ENCODE data around the gene PHKG2.

PHKG2 gene

GRCh38 chr16:30766206-30766932 lies 18.1 kb downstream of the PHKG2 start:
- H3K36me3 ChIP-seq (replicated peaks): peaks cover 69% of the 10 kb centered on the region
- no peaks in the 10 kb centered on the region for H3K27me3 ChIP-seq (replicated peaks)
- TF ChIP-seq CTCF (IDR thresholded peaks at IDR 0.05; ENCODE audit: low read depth, low read length, missing control alignments): no peak
- H3K4me3 ChIP-seq (ENCODE audit: low read depth, low read length): no peak overlapping the region
- DNase-seq: no peak
- no peak overlapping the region for H3K27ac ChIP-seq
- in situ Hi-C loops (cut with HindIII; ENCODE audit: low pct_ligation_motif_present, low sequenced_read_pairs): no loop called here

GRCh38 chr16:30766933-30767284 lies 18.7 kb downstream of the PHKG2 start:
- peaks cover 74% of the 10 kb centered on the region for H3K36me3 ChIP-seq (replicated peaks)
- H3K27me3 ChIP-seq (replicated peaks): no peaks in the 10 kb centered on the region
- TF ChIP-seq CTCF (IDR thresholded peaks at IDR 0.05; ENCODE audit: low read depth, low read length, missing control alignments): no peak
- no peak for DNase-seq
- H3K27ac ChIP-seq: no peak overlapping the region
- H3K4me3 ChIP-seq (ENCODE audit: low read depth, low read length): no peak overlapping the region
- in situ Hi-C loops (cut with HindIII; ENCODE audit: low pct_ligation_motif_present, low sequenced_read_pairs): no loop called here

- no peak for TF ChIP-seq CTCF (IDR thresholded peaks at IDR 0.05; ENCODE audit: low read depth, low read length, missing control alignments)
- peaks cover 85% of the 10 kb centered on the region for H3K36me3 ChIP-seq (replicated peaks)
These were observed 19.7 kb downstream of the PHKG2 start for GRCh38 chr16:30767767-30768465.

GRCh38 chr16:30768583-30769181 lies 20.5 kb downstream of the PHKG2 start:
- H3K4me3 ChIP-seq (ENCODE audit: low read depth, low read length): no peak overlapping the region
- in situ Hi-C loops (cut with HindIII; ENCODE audit: low pct_ligation_motif_present, low sequenced_read_pairs): no loop called here
- no peak overlapping the region for H3K27ac ChIP-seq
- DNase-seq: no peak
- peaks cover 92% of the 10 kb centered on the region for H3K36me3 ChIP-seq (replicated peaks)
- no peak for TF ChIP-seq CTCF (IDR thresholded peaks at IDR 0.05; ENCODE audit: low read depth, low read length, missing control alignments)
- no peaks in the 10 kb centered on the region for H3K27me3 ChIP-seq (replicated peaks)

More at GRCh38 chr16:30767767-30768465, 19.7 kb downstream of the PHKG2 start:
- H3K27ac ChIP-seq: no peak overlapping the region
- H3K4me3 ChIP-seq (ENCODE audit: low read depth, low read length): no peak overlapping the region
- in situ Hi-C loops (cut with HindIII; ENCODE audit: low pct_ligation_motif_present, low sequenced_read_pairs): no loop called here
- no peaks in the 10 kb centered on the region for H3K27me3 ChIP-seq (replicated peaks)
- no peak for DNase-seq

- no peak for DNase-seq
- H3K36me3 ChIP-seq (replicated peaks): peaks cover 92% of the 10 kb centered on the region
- TF ChIP-seq CTCF (IDR thresholded peaks at IDR 0.05; ENCODE audit: low read depth, low read length, missing control alignments): no peak
- H3K4me3 ChIP-seq (ENCODE audit: low read depth, low read length): no peak overlapping the region
- H3K27me3 ChIP-seq (replicated peaks): no peaks in the 10 kb centered on the region
- no peak overlapping the region for H3K27ac ChIP-seq
- in situ Hi-C loops (cut with HindIII; ENCODE audit: low pct_ligation_motif_present, low sequenced_read_pairs): no loop called here
These were observed 21.3 kb downstream of the PHKG2 start for GRCh38 chr16:30769379-30770089.
